ENCODE results near the gene PLCH1.

PLCH1 gene

GRCh38 chr3:155603302-155603701 is 141.6 kb downstream of the PLCH1 start:
- DNase-seq = no peak

GRCh38 chr3:155602307-155602706 is 142.6 kb downstream of the PLCH1 start:
- DNase-seq = no peak

- no peak for DNase-seq
Measured at GRCh38 chr3:155598671-155599070, 146.2 kb downstream of the PLCH1 start.

- no peak for DNase-seq
Measured at GRCh38 chr3:155596615-155597014, 148.3 kb downstream of the PLCH1 start.

- no peak for DNase-seq
Measured at GRCh38 chr3:155595371-155595770, 149.5 kb downstream of the PLCH1 start.

- no peak for DNase-seq
Measured at GRCh38 chr3:155594526-155595187, 150.2 kb downstream of the PLCH1 start.

- no peak for DNase-seq
Measured at GRCh38 chr3:155587581-155587980, 157.3 kb downstream of the PLCH1 start.

GRCh38 chr3:155585384-155585783 is 159.5 kb downstream of the PLCH1 start:
- DNase-seq = no peak

GRCh38 chr3:155581579-155581978 is 163.3 kb downstream of the PLCH1 start:
- DNase-seq = no peak

- no peak for DNase-seq
Measured at GRCh38 chr3:155572085-155572484, 172.8 kb downstream of the PLCH1 start.

GRCh38 chr3:155568295-155568694 is 176.6 kb downstream of the PLCH1 start:
- DNase-seq = no peak

GRCh38 chr3:155560594-155560993 is 184.3 kb downstream of the PLCH1 start:
- no peak for DNase-seq

GRCh38 chr3:155560135-155560534 is 184.7 kb downstream of the PLCH1 start:
- DNase-seq = no peak

GRCh38 chr3:155556531-155556930 is 188.3 kb downstream of the PLCH1 start:
- DNase-seq = no peak

- DNase-seq = no peak
Measured at GRCh38 chr3:155555479-155556060, 189.3 kb downstream of the PLCH1 start.

GRCh38 chr3:155554777-155555451 is 190.0 kb downstream of the PLCH1 start:
- no peak for DNase-seq

- no peak for DNase-seq
Measured at GRCh38 chr3:155553780-155554179, 191.1 kb downstream of the PLCH1 start.

GRCh38 chr3:155553326-155553725 is 191.5 kb downstream of the PLCH1 start:
- DNase-seq = no peak

GRCh38 chr3:155550391-155550790 is 194.5 kb downstream of the PLCH1 start:
- DNase-seq = no peak

GRCh38 chr3:155549087-155549486 is 195.8 kb downstream of the PLCH1 start:
- no peak for DNase-seq

GRCh38 chr3:155548195-155548594 is 196.7 kb downstream of the PLCH1 start:
- DNase-seq = no peak

GRCh38 chr3:155535098-155535497 is 209.8 kb downstream of the PLCH1 start:
- no peak for DNase-seq

GRCh38 chr3:155528579-155528978 is 216.3 kb downstream of the PLCH1 start:
- DNase-seq = no peak

GRCh38 chr3:155525324-155525833 is 219.5 kb downstream of the PLCH1 start:
- DNase-seq = no peak

Measured in right hindlimb (tissue), 1 donor.